NCI-H460 (cell line): ENCODE data around the gene S100A4. TPM values are rescaled to one million over a fixed set of nuclear protein-coding genes. Genes with fewer than 3 reads are reported as not detected.

Experiments used
- DNase-seq: peaks from one replicate; pipeline ENCODE4 v3.0.0-alpha.2; 2016; ENCODE audit warnings: low read depth; ENCODE audit errors: extremely low read depth
- total RNA-seq: library from RNA; depleted of rRNA; stranded (reverse); fragments of >200 nt; shearing (Covaris generic); gene quantifications from 2 replicates; pipeline ENCODE4 v1.2.3, GENCODE V29; 2014

S100A4 gene
- total RNA-seq, 1 experiment from 2014 or later, result 201 TPM

- peak; percentile 64 for DNase-seq
Measured at GRCh38 chr1:153548722-153549688, 3.4 kb upstream of the S100A4 start, which contains the start of gene S100A3. Gene S100A3, minus strand, starts transcription at chr1:153549258. Its CDS starts 773 bp downstream, at chr1:153548485.

- no peak for DNase-seq
Measured at GRCh38 chr1:153547560-153548551, 2.2 kb upstream of the S100A4 start.

GRCh38 chr1:153546796-153547559 is 1.4 kb upstream of the S100A4 start:
- no peak for DNase-seq

- DNase-seq, result no peak
Measured at GRCh38 chr1:153546371-153546770, 765 bp upstream of the S100A4 start.

GRCh38 chr1:153544453-153545066 is 1.0 kb downstream of the S100A4 start:
- no peak for DNase-seq

GRCh38 chr1:153543736-153544135 is 1.9 kb downstream of the S100A4 start:
- DNase-seq, result no peak

- no peak for DNase-seq
Measured at GRCh38 chr1:153542956-153543711, 2.5 kb downstream of the S100A4 start.

GRCh38 chr1:153541641-153542590 is 3.7 kb downstream of the S100A4 start:
- no peak for DNase-seq

GRCh38 chr1:153540394-153541361 is 4.9 kb downstream of the S100A4 start, which contains the start of gene S100A5:
Gene S100A5, minus strand, starts transcription at chr1:153540934. Its CDS starts 743 bp downstream, at chr1:153540191.
- no peak for DNase-seq

GRCh38 chr1:153539395-153540093 is 6.1 kb downstream of the S100A4 start:
- DNase-seq, result no peak

GRCh38 chr1:153538315-153538821 is 7.2 kb downstream of the S100A4 start:
- no peak for DNase-seq

GRCh38 chr1:153537376-153537730 is 8.3 kb downstream of the S100A4 start:
- DNase-seq, result no peak

GRCh38 chr1:153536671-153537375 is 8.8 kb downstream of the S100A4 start:
- no peak for DNase-seq

- peak; percentile 93 for DNase-seq
Measured at GRCh38 chr1:153536012-153536670, 9.5 kb downstream of the S100A4 start.
